AG04450 (cell line): ENCODE data around the gene CCR7. TPM values are rescaled to one million over a fixed set of nuclear protein-coding genes. Genes with fewer than 3 reads are reported as not detected.

ENCODE experiments used
- CTCF ChIA-PET: fragments of 300-600, 350-600 bp; formaldehyde crosslinking; extraction: SDS; loops from one replicate; lab custom pipeline; 2022; ENCODE audit warnings: antibody characterized with exemption, inconsistent platforms; lab: Charles Lee
- POLR2A ChIA-PET: fragments of 350-600 bp; formaldehyde crosslinking; extraction: SDS; loops from one replicate; lab custom pipeline; 2021; ENCODE audit warnings: antibody characterized with exemption, inconsistent platforms; lab: Yijun Ruan, JAX
- DNase-seq: peaks from one replicate; pipeline ENCODE4 v3.0.0-alpha.2; 2011; ENCODE audit warnings: low read depth, low spot score
- H3K27ac ChIP-seq: one replicate; pipeline ENCODE4 v1.5.1; 2012; ENCODE audit warnings: low read depth, low read length, control low read depth
- H3K27me3 ChIP-seq: one replicate; pipeline ENCODE4 v1.6.0; 2012; ENCODE audit warnings: low read length; ENCODE audit not compliant: control insufficient read depth, insufficient read depth
- H3K4me3 ChIP-seq: 2 replicates; pipeline ENCODE4 v1.5.1; 2011; ENCODE audit warnings: mild to moderate bottlenecking, low read depth, low read length, control low read depth
- H3K9me3 ChIP-seq: 2 replicates; pipeline ENCODE4 v1.5.1; 2012; ENCODE audit warnings: low read length; ENCODE audit not compliant: control insufficient read depth, insufficient read depth
- polyA plus RNA-seq: library from polyadenylated mRNA; depleted of rRNA; stranded (reverse); fragments of >200 nt; gene quantifications from 2 replicates; pipeline ENCODE4 v1.2.3, GENCODE V29; 2011
- TF ChIP-seq, protein P1 (sequence below): IDR thresholded peaks from 2 replicates; pipeline ENCODE4 v1.5.1; 2011; ENCODE audit warnings: low read depth, low read length, control low read depth, inconsistent platforms

CCR7 gene
- polyA plus RNA-seq, 1 experiment: 0.22 TPM

DNA sequence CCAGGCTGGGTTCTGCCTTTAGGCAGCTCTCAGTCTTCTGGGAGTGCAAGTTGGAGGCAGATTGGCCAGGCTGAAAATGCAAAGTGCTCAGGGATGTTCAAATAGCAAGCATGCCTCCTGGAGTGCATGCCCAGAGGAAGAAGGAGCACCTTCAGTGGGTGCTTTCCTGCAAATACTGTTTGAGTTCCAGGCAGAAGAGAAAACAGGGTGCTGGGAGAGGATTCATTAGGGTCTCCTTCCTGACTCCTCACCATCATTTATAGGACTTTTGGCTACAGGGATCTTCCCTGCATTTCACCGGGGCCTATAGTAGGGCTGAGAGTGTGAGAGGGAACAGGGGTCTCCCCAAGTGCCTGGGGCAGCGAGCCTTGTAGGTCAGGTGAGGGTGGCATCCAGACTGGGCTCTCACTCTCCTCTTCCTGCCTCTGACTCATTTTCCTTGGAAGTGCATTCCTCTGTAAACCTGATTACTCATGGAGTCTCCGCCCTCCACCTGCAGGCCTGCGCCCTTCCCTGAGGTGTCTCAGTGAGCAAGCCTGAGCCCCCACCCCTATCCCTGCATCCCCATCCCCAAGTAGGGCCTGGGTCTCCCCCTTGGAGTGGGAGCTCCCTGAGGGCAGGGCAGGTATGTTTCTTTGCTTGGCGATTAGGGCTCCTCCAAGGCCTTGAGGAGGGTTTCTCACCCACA is 46.7 kb downstream of the CCR7 start:
- ChIA-PET POLR2A (interaction anchor here (0.6 to 1.1 kb wide), 2 partner anchors 14 to 43 kb away, joined by 6 to 13 read pairs; no protein-coding TSS in a partner anchor), CTCF (interaction anchor here (0.6 to 1.5 kb wide), 3 partner anchors 14 to 1148 kb away, joined by 3 to 5 read pairs (median 3); no protein-coding TSS in a partner anchor)
- H3K27ac ChIP-seq: no peak overlapping the region
- no peak overlapping the region for H3K4me3 ChIP-seq
- no peaks in the 10 kb centered on the region for H3K27me3 ChIP-seq
- no peak for DNase-seq
- H3K9me3 ChIP-seq: no peaks in the 10 kb centered on the region
- TF ChIP-seq, protein P1, sequence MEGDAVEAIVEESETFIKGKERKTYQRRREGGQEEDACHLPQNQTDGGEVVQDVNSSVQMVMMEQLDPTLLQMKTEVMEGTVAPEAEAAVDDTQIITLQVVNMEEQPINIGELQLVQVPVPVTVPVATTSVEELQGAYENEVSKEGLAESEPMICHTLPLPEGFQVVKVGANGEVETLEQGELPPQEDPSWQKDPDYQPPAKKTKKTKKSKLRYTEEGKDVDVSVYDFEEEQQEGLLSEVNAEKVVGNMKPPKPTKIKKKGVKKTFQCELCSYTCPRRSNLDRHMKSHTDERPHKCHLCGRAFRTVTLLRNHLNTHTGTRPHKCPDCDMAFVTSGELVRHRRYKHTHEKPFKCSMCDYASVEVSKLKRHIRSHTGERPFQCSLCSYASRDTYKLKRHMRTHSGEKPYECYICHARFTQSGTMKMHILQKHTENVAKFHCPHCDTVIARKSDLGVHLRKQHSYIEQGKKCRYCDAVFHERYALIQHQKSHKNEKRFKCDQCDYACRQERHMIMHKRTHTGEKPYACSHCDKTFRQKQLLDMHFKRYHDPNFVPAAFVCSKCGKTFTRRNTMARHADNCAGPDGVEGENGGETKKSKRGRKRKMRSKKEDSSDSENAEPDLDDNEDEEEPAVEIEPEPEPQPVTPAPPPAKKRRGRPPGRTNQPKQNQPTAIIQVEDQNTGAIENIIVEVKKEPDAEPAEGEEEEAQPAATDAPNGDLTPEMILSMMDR: no peak

DNA sequence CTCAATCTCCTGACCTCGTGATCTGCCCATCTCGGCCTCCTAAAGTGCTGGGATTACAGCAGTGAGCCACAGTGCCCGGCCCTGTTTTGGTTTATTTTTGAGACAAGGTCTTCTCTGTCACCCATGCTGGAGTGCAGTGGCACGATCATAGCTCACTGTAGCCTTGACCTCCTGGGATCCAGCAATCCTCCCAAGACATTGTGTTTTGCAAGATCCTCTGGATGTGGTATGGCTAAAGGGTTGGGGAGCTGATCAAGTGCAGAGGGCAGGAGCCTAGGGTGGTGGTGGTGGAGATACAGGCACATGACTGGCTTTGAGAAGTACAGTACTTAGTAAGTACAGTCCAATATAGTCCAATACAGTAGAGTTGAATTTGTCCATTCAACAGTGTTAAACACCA is 47.3 kb downstream of the CCR7 start:
- H3K9me3 ChIP-seq: no peaks in the 10 kb centered on the region; the same call in 1 of the 2 replicates
- TF ChIP-seq, protein P1: no peak
- ChIA-PET POLR2A (interaction anchor here (0.8 kb wide), 1 partner anchor 19 kb away, joined by 3 read pairs; no protein-coding TSS in a partner anchor), CTCF (interaction anchor here (0.6 to 1.5 kb wide), 2 partner anchors 15 to 42 kb away, joined by 3 to 5 read pairs; no protein-coding TSS in a partner anchor)
- no peak for DNase-seq
- no peaks in the 10 kb centered on the region for H3K27me3 ChIP-seq
- no peak overlapping the region for H3K4me3 ChIP-seq
- no peak overlapping the region for H3K27ac ChIP-seq

DNA sequence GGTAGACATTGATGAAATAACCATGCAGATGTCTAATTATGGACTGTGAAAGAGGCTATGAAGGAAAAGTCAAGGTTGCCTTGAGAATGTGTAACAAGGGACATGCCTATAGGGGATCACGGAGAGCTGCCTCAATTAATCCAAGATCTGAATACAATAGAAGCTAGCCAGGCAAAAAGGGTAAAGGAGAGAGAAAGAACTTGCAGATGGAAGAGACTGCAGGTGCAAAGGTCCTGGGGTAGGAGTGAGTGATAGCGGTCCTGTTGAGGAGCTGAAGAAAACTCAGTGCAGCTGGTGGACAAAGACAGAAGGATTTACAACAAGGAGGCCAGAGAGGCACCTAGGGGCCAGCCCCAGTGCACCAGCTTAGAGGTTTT is 48.0 kb downstream of the CCR7 start:
- TF ChIP-seq, protein P1: no peak
- CTCF ChIA-PET: interaction anchor here (0.8 to 1.5 kb wide), 2 partner anchors 16 to 41 kb away, joined by 3 read pairs; no protein-coding TSS in a partner anchor
- POLR2A ChIA-PET: interaction anchor here (0.8 kb wide), 1 partner anchor 18 kb away, joined by 3 read pairs; no protein-coding TSS in a partner anchor
- H3K4me3 ChIP-seq: no peak overlapping the region
- H3K27me3 ChIP-seq: no peaks in the 10 kb centered on the region
- no peak overlapping the region for H3K27ac ChIP-seq
- H3K9me3 ChIP-seq: no peaks in the 10 kb centered on the region; the same call in 1 of the 2 replicates
- DNase-seq: no peak

DNA sequence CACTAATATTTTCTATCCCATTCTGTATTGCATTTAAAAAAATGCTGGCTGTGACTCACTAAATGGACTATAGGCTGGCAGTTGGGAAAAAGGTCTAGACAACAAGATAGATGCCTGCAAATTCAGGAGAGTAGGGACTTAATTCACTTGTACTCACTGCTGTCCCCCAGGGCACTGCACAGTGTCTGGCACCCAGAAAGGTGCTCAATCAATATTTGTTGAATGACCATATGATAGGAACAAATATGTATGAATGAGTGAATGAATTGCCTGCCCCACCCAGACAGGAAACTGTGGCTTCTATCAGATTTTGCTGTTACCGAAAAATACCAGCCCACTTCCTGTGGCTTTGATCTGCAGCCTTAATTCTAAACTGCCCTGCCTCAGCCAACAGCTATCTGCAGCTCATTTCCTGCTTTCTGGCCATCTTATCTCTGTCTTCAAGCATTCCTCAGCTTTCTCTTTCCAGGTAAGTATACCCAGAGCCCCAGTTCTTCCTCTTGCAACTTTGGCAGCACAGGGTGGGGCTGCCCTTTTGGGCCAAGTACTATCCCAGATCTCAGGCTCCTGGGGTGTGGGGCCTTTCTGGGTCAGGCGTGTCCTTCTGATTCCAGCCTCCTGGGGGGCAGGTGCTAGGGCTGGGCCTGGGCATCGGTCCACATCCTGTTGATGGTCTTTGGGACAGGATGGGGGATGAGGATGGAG is 48.5 kb downstream of the CCR7 start:
- Histone ChIP-seq H3K27ac (no peak overlapping the region), H3K9me3 (no peaks in the 10 kb centered on the region; the same call in 1 of the 2 replicates), H3K4me3 (no peak overlapping the region), H3K27me3 (no peaks in the 10 kb centered on the region)
- TF ChIP-seq, protein P1: no peak
- ChIA-PET CTCF (interaction anchor here (0.8 to 1.5 kb wide), 2 partner anchors 16 to 40 kb away, joined by 3 read pairs; no protein-coding TSS in a partner anchor), POLR2A (no interaction called here)
- DNase-seq: no peak
